HG03135 (cell line): Measurements from ENCODE around the gene LRRC72.
"Not testable (repeated sequence)": the region's sequence is repeated elsewhere in the genome, so short reads cannot be mapped to it uniquely, and the experiment has no call there.

Experiments
- ATAC-seq: cut with Tn5 transposase; IDR thresholded peaks from one replicate; pipeline ENCODE4 v1.9.1; 2021; ENCODE audit warnings: mild to moderate bottlenecking, moderate library complexity; ENCODE audit not compliant: unreplicated experiment

LRRC72 gene

DNA sequence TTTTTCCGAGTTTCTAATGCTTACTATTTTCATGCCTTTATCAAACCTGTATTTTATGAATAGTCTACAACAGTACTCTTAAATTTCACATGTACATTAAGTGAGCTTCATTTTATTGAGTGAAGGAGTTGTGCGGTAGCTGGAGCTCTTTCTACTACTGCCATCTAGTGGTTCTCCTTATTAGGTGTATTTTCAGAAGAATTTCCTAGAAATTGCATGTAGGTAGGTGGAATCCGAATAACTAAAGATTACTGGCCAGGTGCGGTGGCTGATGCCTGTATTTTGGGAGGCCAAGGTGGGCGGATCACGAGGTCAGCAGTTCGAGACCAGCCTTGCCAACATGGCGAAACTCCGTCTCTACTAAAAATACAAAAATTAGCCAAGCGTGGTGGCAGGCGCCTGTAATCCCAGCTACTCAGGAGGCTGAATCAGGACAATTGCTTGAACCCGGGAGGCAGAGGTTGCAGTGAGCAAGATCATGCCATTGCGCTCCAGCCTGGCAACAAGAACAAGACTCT is 38.3 kb downstream of the LRRC72 start:
- ATAC-seq = no peak

DNA sequence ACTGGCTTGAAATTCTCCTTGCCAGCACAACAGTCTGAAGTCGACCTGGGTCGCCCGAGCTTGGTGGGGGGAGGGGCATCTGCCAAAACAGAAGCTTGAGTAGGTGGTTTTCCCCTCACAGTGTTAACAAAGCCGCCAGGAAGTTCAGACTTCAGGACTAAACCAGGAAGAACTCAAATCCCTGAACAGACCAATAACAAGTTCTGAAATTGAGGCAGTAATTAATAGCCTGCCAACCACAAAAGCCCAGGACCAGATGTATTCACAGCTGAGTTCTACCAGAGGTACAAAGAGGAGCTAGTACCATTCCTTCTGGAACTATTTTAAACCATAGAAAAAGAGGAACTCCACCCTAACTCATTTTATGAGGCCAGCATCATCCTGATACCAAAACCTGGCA is 45.3 kb downstream of the LRRC72 start:
- no peak for ATAC-seq

DNA sequence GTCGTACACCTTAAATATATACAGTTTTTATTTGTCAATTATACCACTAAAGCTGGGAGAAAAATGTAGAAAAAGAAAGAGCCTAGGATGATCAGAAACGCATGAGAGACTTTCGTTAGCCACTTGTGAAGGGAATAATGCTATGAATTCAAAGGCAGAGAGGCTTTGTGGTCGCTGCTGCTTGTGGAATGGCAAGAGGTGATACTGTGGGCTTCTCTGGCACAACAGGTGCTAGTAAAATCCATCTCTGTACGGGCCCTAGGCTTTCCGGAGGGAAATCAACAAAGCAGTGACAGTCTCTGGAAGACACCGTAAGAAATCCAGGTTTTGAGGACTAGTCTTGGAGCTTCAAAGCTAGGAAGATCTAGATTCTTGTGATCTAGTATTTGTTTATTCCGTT is 52.6 kb downstream of the LRRC72 start:
- no peak for ATAC-seq

DNA sequence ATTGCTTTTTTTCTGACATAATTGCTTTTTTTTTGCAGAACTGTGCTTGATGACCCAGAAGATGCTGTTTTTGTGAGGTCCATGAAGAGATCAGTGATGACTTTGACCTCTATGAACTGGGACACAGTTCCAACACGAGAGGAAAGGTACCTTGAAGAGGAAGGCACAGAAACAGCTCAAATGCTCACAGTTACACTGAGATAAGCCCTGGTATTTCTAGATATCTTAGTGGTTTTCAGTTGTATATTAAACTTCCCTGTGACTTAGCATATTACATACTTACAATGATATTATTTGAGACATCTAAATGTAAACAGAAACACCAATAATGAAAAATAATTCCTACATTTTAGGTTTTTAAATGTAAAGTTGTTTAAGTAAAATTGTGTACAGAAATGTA is 54.7 kb downstream of the LRRC72 start:
- no peak for ATAC-seq

DNA sequence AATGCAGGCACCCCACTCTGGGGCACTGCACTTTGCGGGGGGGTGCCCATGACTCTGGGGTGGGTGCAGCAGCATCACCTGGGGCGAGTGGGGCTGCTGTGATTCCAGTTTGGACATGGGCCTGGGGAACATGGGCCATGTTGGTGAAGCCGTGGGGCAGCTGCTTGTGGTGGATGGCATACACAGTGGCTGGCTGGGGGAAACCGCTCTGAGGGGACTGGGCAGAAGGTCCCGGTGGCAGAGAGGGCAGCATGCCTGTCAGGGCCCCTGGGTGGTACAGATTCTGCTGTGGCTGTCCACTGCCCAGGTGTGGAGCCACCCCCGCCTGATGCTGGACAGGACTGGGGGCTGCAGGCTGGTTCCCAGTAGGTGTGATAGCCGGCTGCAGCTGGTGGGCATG is 57.2 kb downstream of the LRRC72 start:
- ATAC-seq = no peak

DNA sequence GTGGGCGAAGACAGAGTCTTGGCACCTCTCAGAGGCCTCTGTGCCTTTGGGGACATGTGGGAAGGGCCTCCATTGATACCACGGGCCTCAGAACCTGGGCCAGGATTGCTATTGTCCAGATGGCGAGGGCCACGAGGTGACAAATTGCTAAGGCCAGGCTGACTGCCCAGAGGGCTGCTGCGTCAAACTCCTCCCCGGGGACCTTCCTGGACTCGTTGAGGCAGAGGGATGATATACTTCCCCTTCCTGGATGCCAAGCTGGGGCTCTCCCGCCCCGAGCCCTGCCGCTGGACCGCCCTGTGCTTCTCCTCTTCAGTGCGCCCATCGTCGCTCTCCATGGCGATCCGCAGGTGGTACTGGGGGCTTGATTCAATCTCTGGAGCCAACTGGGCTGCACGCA is 58.9 kb downstream of the LRRC72 start:
- no peak for ATAC-seq

DNA sequence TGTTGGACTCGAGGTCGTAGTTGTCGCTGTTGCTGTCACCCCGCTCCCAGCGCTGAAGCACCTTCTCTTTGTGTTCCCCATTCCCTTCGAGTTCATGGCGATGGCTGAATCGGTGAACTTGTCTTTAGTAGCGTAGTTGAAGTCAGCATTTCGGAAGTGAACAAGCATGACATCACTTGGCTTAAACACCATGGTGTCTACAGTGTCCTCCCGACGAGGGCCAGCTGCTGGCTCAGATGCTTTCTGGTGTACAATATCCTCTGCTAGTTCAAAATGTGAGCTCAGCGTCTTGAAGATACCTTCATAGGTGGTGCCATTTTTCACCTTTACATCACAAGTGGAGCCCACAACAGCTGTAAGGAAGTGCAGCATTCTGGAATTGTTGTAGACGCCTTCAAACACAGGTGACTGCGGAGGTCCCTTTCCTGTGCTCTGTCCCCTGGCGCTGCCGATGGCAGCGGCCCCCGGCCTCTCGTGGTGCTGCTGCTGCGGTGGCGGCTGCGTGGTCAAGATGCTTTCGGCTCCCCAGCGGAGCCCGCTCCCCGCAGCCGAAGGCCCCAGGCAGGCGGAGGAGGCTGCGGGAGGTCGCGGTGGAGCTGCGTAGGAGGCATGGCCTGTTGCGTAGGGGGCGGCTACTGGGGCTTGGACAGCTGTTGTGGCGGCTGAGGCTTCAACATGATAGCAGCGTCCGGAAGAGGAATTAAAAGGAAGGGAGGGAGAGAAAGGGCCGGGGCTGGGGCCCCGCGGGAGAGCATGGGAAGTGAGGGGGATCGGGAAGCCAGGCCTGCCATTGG is 59.7 kb downstream of the LRRC72 start:
- ATAC-seq = no peak

DNA sequence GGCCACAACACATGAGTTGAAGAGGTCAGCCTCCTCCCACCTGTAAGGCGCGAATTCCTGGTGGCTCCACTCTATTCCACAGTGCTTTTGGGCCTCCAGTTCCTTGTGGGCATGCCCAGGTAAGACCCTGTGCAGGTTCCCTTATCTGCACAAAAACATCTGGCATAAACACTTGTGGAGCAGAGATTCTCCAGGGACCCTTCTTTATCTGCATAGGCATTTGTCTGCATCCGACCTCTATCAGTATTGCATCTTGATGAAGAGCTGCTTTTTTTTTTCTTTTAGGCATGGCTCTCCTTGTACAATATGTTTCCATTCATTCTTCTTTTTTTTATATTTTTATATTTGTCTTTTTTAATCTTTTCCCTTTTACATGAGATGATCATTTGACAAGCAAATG is 60.5 kb downstream of the LRRC72 start:
- ATAC-seq = no peak

DNA sequence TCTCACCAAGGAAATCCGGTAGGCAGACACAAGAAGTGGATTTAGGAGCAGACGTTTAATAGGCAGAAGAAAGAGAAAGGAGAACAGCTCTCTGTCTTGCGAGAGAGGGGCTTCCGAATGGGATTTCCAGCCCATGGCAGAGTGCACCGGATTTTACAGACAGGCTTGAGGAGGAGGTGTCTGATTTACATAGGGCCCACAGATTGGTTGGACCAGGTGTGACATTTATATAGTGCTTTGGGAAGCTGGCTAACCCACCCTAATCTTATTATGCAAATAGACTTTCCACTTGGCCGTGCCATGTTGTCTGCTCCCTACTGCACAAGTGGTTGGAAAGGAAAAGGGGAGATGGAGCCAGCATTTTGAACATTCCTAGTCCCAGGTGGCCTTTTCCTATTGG is 61.2 kb downstream of the LRRC72 start:
- ATAC-seq = no peak

DNA sequence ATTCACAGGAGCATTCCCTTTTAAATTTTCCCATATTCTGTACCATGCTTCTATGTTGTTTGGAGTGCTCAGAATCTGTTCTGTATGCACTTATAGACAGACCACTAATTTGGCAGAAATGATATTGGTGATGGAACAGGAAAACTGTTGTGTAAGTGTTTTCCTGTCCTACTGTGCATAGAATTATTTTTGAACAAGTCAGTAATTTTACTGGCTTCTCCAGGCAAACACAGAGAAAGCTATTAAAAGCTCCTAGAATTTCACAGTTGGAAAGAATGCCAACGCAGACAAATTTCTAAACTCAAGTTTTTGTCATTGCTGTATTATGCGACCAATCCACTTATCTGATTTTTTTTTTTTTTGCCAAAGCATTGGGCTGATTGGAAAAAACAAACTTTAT is 63.3 kb downstream of the LRRC72 start:
- ATAC-seq = no peak

DNA sequence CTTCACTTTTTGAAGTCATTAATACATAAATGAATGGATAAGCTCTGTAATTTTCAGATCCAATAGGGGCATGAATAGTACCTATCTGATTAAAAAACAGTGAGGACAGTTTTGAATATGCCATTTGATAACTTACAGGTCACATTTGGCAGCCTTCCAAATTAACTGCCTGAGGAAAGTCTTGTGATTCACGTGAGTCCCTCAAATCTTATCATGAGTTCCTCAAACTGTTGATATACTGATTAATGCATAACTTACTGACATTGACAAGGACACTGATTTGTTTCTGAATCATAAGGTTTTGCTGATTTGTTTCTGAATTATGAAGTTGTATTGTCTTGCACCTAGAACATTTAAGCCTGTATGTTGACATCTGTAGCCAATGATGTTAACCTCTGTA is 63.8 kb downstream of the LRRC72 start:
- ATAC-seq = no peak

DNA sequence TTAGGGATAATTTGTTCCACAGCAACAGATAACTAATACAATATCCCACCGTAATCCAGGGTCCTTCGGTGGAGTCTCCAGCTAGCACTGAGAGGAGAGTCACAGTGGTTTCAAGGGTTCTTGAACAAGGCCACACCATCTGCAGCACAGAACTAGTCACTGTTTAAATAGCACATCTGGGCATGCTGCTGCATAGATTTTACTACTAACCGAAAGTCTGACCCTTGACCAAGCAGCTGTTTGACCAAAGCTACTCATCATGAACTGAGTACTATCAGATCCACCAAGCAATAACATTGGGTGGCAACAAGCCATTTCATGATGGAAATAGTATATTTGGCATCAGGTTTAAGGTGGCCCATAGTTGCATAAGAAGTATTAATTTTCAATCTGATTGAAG is 65.8 kb downstream of the LRRC72 start:
- no peak for ATAC-seq

DNA sequence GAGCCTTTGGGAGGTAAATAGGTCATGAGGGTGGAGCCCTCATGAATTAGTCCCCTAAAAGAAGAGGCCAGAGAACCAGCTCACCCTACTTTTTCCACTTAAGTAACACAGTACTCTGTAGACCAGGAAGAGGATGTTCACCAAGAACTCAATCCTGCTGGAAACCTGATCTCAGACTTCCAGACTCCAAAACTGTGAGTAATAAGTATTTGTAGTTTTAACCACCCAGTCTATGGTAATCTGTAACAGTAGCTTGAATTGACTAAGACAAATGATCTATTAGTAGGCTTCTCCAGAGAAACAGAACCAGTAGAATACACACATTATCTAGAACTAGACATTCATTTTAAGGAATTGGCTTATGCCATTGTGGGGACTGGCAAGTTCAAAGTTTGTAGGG is 67.4 kb downstream of the LRRC72 start:
- no peak for ATAC-seq

DNA sequence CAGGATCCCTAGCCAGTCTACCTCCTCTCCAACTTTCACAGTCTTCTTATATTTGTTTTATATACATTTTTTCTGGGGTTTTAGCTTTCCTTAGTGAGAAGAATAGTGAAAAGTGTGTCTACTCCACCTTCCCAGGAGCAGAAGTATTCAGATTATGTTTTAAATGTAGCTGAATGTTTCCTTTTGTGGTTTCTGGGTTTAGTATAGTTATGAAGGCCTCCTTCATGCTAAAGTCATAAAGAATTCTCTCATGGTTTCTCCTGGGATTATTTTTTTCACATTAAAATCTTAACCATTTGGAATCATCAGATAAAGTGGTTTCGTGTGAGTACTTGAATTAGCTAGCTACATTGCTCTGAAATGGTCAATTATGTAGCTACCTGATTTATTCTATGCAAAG is 68.1 kb downstream of the LRRC72 start:
- ATAC-seq = no peak

DNA sequence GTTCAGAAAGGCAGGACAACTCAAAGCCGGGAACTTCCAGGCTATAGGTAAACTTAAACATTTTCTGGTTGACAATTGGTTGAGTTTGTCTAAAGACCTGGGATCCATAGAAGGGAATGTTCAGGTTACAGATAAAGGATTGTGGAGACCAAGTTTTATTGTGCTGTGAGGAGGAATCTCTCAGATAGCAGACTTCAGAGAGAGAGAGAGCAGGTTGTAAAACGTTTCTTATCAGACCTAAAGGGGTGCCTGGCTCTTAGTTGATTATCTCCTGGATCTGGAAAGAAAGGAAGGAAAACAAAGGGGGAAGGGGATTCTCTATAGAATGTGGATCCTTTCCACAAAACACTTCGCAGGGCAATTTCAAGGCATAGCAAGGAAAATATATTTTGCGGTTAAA is 69.0 kb downstream of the LRRC72 start:
- ATAC-seq = not testable (repeated sequence)

DNA sequence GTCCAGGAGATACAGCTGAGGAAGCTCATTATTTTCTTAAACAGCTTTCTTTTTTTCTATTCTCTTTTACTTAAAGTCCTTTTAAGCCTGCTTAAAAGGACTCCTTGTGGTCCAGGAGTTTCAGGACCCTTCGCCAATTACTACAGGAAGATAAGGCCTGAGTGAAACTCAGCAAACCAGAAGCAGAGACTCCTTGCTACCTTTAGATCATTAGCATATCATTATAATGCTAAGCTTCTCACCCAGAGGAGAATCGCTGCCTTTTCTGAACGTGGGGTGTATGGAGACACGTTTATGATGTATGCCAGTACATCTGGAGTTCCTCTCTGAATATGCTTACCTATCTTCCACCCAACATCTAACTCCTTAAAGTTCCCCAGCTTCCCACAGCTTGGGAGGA is 71.4 kb downstream of the LRRC72 start:
- no peak for ATAC-seq

DNA sequence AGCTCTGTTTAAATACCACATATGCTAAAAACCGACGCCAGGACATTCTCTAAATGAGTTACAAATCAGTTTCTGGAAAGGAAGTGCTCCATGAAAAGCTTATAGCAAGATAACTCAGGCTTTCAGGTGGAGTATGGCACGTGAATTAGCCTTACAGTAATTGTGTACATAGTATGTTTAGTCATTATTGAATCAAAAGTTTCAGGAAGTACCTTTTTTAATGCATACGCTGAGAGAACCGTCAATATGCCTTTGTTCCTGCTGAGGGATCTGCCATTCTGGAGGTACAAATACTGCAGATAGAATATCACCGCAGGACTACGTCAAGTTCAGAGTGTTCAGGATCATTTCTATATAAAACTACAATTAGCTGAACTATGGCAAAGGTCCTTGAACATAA is 73.2 kb downstream of the LRRC72 start:
- ATAC-seq = no peak

DNA sequence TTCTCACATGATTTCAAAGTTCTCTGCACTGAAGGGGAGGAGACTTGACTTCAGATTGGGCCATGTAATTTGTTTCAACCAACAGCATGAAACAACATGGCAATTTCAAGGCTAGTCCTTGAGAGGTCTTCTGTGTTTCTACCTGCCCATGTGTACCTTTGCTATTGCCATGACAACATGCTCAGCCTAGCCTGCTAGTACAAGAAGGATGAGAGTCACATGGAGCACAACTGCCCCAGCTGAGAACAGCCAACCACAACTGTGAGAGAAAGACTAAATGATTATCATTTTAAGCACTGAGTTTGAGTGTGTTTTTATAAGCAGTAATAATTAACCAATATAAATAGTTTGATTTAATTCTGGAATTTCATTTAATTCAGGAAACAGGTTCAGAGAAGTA is 77.0 kb downstream of the LRRC72 start:
- ATAC-seq = no peak

DNA sequence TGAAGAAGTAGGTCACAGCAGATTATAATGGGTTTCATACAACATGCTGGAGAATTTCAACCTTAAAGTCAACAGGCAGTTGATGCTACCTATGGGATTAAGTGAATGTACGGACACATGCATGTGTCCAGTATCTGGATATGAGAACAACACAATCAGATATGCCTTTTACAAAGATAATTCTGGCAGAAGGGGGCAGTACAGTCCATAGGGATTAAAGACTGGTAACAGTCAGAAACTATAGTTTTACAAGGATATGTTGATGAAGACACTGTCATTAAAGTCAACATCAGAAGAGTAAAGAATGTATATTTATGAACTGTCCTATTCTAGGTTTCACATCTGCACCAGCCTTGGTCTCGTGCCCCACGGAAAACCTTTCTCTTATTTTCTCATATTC is 77.4 kb downstream of the LRRC72 start:
- no peak for ATAC-seq

DNA sequence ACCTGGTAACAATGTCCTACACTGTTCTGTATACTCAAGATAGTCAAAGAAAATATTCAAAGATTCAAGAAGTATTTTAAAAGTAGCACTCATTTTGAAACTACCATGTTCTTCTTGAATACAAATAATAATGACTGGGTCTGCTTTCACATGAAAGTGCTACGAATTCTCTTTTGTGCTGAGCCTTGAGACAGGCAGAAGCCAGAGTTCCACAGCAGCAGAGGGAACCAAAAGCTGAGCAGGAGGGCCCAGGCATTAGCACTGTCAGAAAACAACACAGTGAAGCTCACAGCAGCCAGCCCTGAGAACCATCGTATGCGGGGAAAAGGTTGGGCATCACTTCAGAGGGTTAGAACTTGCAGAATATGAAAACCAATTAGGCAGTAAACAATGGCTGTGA is 80.1 kb downstream of the LRRC72 start:
- no peak for ATAC-seq

DNA sequence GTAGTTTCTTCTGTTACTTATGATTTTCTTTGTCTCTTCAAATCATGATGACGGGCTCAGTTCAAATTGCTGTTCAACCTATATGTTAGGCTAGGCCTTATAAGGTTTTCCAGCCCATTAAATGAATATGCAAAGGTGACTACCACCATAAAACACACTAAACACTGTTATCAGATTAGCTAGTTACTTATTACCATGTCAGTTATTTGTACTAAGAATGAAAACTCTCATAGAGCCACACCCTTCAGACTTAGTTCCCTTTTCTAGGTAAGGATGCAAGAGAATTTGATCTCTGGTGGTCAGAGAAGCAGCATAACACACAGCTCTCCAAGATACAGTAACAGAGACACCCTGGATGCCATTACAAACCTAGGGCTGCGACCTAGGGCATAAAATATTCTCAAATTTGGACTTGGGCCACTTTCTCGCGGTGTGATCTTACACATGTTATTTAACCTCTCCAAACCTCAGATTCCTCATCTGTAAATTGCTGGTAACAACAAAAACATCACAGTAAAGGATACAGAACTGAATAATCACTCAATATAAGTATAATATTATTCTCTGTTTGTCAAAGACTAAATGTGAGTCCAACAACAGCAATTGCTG is 83.3 kb downstream of the LRRC72 start:
- peak; percentile 91 for ATAC-seq

DNA sequence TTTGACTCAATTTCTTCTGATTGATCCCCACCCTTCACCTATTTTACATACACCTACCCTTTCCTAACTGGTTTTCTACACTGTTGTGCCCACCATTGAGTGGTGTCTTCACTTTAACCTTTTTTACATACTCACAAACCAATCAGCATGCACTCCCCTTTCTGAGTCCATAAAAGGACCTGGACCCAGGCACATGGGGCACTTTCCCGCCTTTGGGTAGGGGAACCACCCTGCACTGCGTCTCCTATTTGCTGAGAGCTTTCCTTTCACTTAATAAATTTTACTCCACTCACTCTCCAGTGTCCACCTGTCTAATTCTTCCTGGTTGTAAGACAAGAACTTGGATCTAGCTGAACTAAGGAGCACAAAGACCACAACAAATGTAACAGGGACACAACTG is 85.1 kb downstream of the LRRC72 start:
- ATAC-seq = no peak

DNA sequence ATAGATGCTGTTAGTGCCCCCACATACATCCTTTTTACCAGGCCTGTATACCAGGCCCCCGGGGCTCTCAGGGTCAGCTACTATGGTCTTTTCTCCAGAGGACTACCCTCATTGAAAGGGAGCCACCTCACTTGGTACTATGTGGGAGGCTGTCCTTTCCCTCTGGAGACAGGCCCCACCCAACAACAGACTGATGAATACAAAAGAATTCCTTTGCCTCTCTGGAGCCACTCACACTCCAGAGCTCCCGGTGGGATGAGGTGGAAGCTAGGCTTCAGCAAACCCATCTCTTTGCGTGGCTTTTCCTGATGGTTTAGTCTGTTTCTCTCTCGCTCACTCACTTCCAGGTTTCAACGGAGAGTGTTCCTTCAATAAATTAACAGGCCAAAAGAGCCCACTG is 88.6 kb downstream of the LRRC72 start:
- ATAC-seq = no peak
